ENCODE data around the gene CAVIN1.

Gene CAVIN1

GRCh38 chr17:42414704-42415409 lies 8.2 kb downstream of the CAVIN1 start:
- peak; percentile 30 for DNase-seq (ENCODE audit: low read depth)
- H3K4me3 ChIP-seq (ENCODE audit: low read length) = no peak overlapping the region
- TF ChIP-seq CTCF (IDR thresholded peaks at IDR 0.05; ENCODE audit: insufficient read depth, low read depth, low read length, missing control alignments) = no peak

DNA sequence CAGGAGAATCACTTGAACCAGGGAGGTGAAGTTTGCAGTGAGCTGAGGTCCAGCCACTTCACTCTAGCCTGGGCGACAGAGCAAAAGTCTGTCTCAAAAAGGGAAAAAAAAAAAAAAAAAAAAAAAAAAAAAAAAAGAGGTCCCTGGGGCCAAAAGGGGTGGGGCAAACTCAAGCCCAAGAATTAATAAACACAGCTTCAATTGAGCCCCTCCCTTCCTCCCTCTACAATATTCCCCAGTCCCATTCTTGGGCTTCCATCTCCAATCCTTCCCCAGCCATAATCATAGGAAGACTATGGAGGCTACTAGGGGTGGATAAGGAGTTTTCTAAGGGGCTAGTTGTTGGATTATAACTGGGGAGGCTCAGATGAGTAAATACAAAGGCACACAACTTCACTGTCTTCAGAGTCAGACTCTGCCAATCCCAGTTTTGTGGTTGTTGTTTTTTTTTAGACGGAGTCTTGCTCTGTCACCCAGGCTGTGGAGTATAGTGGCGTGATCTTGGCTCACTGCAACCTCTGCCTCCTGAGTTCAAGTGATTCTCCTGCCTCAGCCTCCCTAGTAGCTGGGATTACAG lies 9.5 kb downstream of the CAVIN1 start:
- no peak for TF ChIP-seq CTCF (IDR thresholded peaks at IDR 0.05; ENCODE audit: insufficient read depth, low read depth, low read length, missing control alignments)
- DNase-seq (ENCODE audit: low read depth) = no peak

DNA sequence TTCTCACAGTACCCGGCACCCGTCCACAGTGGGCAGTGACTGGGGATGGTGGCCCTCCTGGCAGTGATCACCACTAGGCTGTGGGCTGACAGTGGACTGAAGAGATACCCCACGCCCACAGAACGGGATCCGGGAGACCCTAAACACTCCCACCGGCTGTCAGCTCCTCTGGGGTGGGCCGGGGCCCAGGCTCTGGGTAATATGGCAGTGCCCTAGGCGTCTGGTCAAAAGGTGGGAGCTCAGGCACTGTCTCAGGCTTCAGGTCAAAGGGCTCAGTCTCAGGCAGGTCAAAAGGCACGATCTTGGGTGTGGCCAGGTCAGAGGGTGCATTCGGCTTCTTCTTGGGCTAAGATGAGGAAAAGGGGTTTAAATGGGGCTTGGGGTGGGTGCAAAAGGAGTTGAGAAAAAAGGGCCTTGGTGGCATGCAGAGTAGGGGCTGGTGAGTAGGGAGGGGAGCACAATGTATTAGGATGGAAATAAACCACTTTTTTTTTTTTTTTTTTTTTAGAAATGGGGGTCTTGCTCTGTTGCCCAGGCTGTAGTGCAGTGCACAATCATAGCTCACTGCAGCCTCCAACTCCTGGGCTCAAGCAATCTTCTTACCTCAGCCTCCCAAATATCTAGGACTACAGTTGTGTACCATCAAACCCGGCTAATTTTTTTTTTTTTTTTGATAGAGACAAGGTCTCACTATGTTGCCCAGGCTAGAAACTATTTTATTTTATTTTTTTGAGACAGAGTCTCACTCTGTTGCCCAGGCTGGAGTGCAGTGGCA lies 11.0 kb downstream of the CAVIN1 start:
- DNase-seq (ENCODE audit: low read depth) = no peak
- H3K4me3 ChIP-seq (ENCODE audit: low read length) = no peak overlapping the region
- TF ChIP-seq CTCF (IDR thresholded peaks at IDR 0.05; ENCODE audit: insufficient read depth, low read depth, low read length, missing control alignments) = no peak

More for the DNA sequence above, 9.5 kb downstream of the CAVIN1 start:
- H3K4me3 ChIP-seq (ENCODE audit: low read length) = no peak overlapping the region

- no peak for DNase-seq (ENCODE audit: low read depth)
- no peak for TF ChIP-seq CTCF (IDR thresholded peaks at IDR 0.05; ENCODE audit: insufficient read depth, low read depth, low read length, missing control alignments)
- no peak overlapping the region for H3K4me3 ChIP-seq (ENCODE audit: low read length)
Observed at GRCh38 chr17:42411361-42411760, 11.7 kb downstream of the CAVIN1 start.

DNA sequence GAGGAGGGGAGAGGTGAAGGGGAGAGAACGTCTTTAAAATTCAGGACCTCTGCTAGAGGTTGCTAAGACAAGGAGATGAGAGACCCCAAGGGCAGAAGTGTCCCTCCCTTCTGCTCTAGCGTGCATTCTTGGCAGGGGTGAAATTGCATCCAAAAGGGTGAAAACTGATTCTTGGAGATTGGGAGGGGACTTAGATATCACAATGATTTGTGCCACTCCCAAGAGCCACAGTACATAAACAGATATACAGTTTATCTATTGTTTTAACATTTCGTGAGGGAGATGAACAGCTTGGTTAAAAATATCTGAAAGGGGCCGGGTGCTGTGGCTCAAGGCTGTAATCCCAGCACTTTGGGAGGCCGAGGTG lies 12.8 kb downstream of the CAVIN1 start:
- TF ChIP-seq CTCF (IDR thresholded peaks at IDR 0.05; ENCODE audit: insufficient read depth, low read depth, low read length, missing control alignments) = no peak
- no peak for DNase-seq (ENCODE audit: low read depth)
- no peak overlapping the region for H3K4me3 ChIP-seq (ENCODE audit: low read length)

DNA sequence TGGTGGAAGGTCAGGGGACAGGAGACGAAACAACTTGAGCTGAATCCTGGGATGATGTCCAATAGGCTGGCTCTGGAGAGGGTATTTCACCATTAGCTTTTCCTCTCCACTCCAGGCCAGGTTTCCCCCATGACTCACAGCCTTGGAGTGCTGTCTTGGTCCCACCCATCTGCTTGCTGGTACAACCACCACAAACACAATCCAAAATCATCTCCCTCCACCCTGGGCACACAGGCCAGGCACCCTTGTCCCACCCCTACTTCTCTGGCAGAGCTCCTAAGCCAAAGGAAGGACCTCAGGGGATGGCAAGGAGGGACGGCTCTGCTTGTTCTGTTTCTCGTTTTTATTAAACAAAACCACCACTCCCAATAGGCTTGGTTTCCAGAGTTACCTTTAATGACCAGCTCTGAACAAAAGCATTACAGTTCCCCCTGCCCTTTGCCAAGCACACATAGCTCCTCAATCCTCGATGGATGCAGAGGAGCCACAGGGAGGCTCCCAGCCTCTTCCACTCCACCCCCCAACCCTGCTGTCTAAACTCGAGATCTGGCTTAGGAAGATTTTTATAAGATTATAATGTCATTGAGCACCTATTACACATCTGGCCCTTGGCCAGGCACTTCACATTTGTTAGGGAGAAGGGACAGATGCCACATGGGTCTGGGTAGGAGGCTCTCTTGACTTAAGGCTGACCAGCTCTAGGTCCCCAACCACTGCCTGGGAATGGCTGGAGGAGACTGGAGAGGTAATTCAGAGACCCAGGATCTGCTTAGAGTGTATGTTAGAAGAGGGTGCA lies 13.3 kb downstream of the CAVIN1 start:
- no peak overlapping the region for H3K4me3 ChIP-seq (ENCODE audit: low read length)
- no peak for TF ChIP-seq CTCF (IDR thresholded peaks at IDR 0.05; ENCODE audit: insufficient read depth, low read depth, low read length, missing control alignments)
- DNase-seq (ENCODE audit: low read depth) = peak; percentile 94

Data from epithelial cell of esophagus (primary cell).